ENCODE results near the gene HENMT1. TPM values are rescaled to one million over a fixed set of nuclear protein-coding genes. Genes with fewer than 3 reads are reported as not detected.

The HENMT1 gene
- total and polyA plus RNA-seq, 9 of the 15 experiments (the other 6 are each of a cell fraction or from before 2014, with no cell fraction given), result not detected

- 72% methylated on average over 11 of the region's 11 CpGs for WGBS (ENCODE audit: insufficient coverage, low coverage, missing lambda C conversion rate)
- in situ Hi-C loops (cut with MboI) (loop anchor here (5.0 to 25.0 kb wide), 2 partner anchors 139 to 859 kb away; no protein-coding TSS in a partner anchor), intact Hi-C loops (cut with micrococcal nuclease) (loop anchor here (5.0 to 10.0 kb wide), 3 partner anchors 168 to 522 kb away; no protein-coding TSS in a partner anchor)
- Histone ChIP-seq H3K36me3 (ENCODE audit: control insufficient read depth, insufficient read depth, low read length) (no peaks in the 10 kb centered on the region), H2AFZ (ENCODE audit: low read depth, low read length) (peak overlapping the region; percentile 87), H3K9ac (ENCODE audit: insufficient read depth in 1 of 2, low read depth in 2 of 2, low read length in 2 of 2) (no peak overlapping the region), H3K4me1 (replicated peaks in 1 of 2; ENCODE audit: control insufficient read depth in 2 of 2, insufficient read depth in 2 of 2, low read length in 2 of 2) (peaks cover 0 to 8% of the 10 kb centered on the region in 2 experiments; a peak in 3 of 5 replicates), H3K4me2 (ENCODE audit: insufficient read depth, low read length) (peak overlapping the region; percentile 7; the same call in 1 of the 2 replicates), H3K27ac (ENCODE audit: extremely low read depth, low read depth, low read length) (peak overlapping the region; percentile 31; the same call in 1 of the 3 replicates), H3K79me2 (ENCODE audit: control insufficient read depth, insufficient read depth, low read length) (no peaks in the 10 kb centered on the region), H3K27me3 (ENCODE audit: control insufficient read depth in 2 of 2, insufficient read depth in 2 of 2, low read length in 2 of 2) (no peaks in the 10 kb centered on the region; a peak in 2 of 5 replicates), H3K9me3 (replicated peaks; ENCODE audit: control insufficient read depth, insufficient read depth, low read depth, low read length) (no peaks in the 10 kb centered on the region), H4K20me1 (replicated peaks; ENCODE audit: control insufficient read depth, insufficient read depth, low read length) (no peaks in the 10 kb centered on the region), H3K4me3 (no peak overlapping the region), H3K9me1 (ENCODE audit: control insufficient read depth, insufficient read depth, low read length) (no peaks in the 10 kb centered on the region)
- CTCF ChIA-PET (ENCODE audit: low intra/inter-chr PET ratio), result interaction anchor here (1.1 kb wide), 1 partner anchor 134 kb away, joined by 4 read pairs; no protein-coding TSS in a partner anchor
- DNase-seq (ENCODE audit: extremely low read depth in 1 of 4, low spot score in 3 of 4), result peak in 1 of 4 experiments; percentile 33
- BruUV-seq (replicated peaks), result no TSS peak
- ATAC-seq, result peak; percentile 33
- POLR2A ChIA-PET, result interaction anchor here (0.6 to 1.3 kb wide), 6 partner anchors 9 to 240 kb away, joined by 3 to 5 read pairs (median 3); no protein-coding TSS in a partner anchor
- no peak for FAIRE-seq
- TF ChIP-seq LEF1 (IDR thresholded peaks at IDR 0.05) (no peak), SOX6 (IDR thresholded peaks at IDR 0.05) (peak; percentile 36; the same call in 1 of the 2 replicates), HNRNPL (IDR thresholded peaks at IDR 0.05; ENCODE audit: low read depth, low read length) (no peak), ZNF347 (CRISPR knock-in tag; IDR thresholded peaks at IDR 0.05; ENCODE audit: low read depth) (no peak), OTX1 (CRISPR knock-in tag; IDR thresholded peaks at IDR 0.05) (0 out of 2 replicates have a peak, but pooled peaks have one; percentile 12), ATF3 (IDR thresholded peaks at IDR 0.05) (peak; percentile 64), ATF3 (CRISPR knock-in tag; conservative IDR thresholded peaks at IDR 0.05) (no peak), ZNF384 (IDR thresholded peaks at IDR 0.05; ENCODE audit: low read depth, low read length) (no peak), ELK1 (CRISPR knock-in tag; IDR thresholded peaks at IDR 0.05) (no peak), ZFP91 (CRISPR knock-in tag; IDR thresholded peaks at IDR 0.05) (no peak), ZNF175 (CRISPR knock-in tag; IDR thresholded peaks at IDR 0.05; ENCODE audit: low read depth) (peak; percentile 40; the same call in 1 of the 2 replicates), BRD9 (IDR thresholded peaks at IDR 0.05; ENCODE audit: low read depth, partially characterized antibody) (no peak), SIX5 (IDR thresholded peaks at IDR 0.05; ENCODE audit: borderline replicate concordance in 1 of 2, insufficient read depth in 1 of 2, low read depth in 1 of 2, low read length in 2 of 2) (no peak), ETV1 (tag; conservative IDR thresholded peaks at IDR 0.05; ENCODE audit: low read depth) (peak; percentile 80)
- TF ChIP-seq, protein P1, sequence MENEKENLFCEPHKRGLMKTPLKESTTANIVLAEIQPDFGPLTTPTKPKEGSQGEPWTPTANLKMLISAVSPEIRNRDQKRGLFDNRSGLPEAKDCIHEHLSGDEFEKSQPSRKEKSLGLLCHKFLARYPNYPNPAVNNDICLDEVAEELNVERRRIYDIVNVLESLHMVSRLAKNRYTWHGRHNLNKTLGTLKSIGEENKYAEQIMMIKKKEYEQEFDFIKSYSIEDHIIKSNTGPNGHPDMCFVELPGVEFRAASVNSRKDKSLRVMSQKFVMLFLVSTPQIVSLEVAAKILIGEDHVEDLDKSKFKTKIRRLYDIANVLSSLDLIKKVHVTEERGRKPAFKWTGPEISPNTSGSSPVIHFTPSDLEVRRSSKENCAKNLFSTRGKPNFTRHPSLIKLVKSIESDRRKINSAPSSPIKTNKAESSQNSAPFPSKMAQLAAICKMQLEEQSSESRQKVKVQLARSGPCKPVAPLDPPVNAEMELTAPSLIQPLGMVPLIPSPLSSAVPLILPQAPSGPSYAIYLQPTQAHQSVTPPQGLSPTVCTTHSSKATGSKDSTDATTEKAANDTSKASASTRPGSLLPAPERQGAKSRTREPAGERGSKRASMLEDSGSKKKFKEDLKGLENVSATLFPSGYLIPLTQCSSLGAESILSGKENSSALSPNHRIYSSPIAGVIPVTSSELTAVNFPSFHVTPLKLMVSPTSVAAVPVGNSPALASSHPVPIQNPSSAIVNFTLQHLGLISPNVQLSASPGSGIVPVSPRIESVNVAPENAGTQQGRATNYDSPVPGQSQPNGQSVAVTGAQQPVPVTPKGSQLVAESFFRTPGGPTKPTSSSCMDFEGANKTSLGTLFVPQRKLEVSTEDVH (IDR thresholded peaks at IDR 0.05; ENCODE audit: low read depth, partially characterized antibody), result no peak
Observed at GRCh38 chr1:108646648-108647269, 14.1 kb downstream of the HENMT1 start.
